ENCODE data around the gene GOLGA3.

GOLGA3 gene

DNA sequence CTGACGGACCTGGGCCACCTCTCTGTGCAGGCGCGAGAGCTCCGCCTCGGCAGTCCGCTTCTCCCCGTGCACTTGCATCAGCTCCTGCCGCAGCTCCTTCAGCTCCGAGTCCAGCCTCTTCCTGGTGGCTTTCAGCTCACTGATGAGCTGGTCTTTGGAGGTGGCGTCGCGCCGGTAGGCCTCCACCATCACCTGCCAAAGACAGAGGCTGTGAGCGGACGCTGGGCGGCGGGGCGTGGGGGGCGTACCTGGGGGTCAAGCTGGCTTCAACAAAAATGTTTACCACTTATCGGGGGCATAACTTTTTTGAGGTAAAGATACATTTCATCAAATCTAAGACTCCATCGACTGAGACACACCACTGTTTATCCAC, 39.6 kb downstream of the GOLGA3 start:
- TF ChIP-seq, protein P1, sequence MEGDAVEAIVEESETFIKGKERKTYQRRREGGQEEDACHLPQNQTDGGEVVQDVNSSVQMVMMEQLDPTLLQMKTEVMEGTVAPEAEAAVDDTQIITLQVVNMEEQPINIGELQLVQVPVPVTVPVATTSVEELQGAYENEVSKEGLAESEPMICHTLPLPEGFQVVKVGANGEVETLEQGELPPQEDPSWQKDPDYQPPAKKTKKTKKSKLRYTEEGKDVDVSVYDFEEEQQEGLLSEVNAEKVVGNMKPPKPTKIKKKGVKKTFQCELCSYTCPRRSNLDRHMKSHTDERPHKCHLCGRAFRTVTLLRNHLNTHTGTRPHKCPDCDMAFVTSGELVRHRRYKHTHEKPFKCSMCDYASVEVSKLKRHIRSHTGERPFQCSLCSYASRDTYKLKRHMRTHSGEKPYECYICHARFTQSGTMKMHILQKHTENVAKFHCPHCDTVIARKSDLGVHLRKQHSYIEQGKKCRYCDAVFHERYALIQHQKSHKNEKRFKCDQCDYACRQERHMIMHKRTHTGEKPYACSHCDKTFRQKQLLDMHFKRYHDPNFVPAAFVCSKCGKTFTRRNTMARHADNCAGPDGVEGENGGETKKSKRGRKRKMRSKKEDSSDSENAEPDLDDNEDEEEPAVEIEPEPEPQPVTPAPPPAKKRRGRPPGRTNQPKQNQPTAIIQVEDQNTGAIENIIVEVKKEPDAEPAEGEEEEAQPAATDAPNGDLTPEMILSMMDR (IDR thresholded peaks at IDR 0.05; ENCODE audit: low read depth, low read length) = no peak
- no peak for DNase-seq (ENCODE audit: extremely low read depth, low read depth)

DNA sequence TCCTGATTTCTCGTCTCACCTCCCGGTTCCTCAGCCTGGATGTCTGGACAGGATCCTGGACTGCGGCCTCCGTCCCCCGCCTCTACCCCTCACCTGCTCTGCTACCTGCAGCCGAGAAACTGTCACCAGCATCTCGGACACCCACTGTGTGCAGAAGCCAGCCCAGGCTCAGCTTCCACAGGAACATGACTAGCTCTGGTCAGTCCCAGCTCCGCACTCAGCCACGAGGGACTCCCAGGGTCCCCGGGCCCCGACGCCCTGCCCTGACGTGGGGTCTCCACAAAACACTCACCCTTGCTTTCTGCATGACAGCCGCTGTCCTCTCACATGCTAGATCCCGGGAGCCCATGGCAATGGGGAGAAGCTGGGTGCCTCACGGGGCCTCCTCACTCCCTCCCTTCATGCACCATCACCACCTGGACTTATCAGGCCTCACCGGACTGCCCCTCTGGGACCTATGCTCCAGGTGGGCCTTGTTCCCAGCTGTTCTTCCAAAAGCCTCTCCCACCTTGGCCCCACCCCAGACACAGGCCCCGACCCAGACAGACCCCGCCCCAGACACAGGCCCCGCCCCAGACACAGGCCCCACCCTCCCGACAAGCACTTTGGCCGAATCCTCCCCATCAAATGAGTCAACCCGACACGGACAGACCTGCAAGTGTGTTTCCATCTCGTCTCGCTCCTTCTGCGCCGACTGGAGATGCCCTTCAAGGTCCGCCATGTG, 40.1 kb downstream of the GOLGA3 start:
- TF ChIP-seq, protein P1 (IDR thresholded peaks at IDR 0.05; ENCODE audit: low read depth, low read length) = no peak
- no peak for DNase-seq (ENCODE audit: extremely low read depth, low read depth)

DNA sequence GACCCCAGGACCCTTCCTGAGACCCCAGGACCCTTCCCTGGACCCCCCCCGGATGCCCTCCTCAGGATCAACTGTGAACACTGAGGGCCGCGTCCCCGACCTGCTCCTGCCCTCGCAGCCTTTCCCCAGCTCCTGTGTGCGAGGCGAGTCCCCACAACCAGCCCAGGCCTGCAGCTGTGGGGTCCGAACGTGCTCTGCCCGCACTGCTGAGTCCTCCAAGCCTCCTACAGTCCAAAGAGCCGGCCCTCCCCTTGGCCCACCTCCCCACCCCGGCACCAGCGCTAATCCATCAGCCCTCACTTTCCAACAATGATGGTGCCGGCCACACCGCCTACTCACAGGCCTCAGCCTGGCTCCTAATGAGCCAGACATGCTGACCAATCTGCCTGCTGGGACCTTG, 40.8 kb downstream of the GOLGA3 start:
- DNase-seq (ENCODE audit: extremely low read depth, low read depth) = no peak
- TF ChIP-seq, protein P1 (IDR thresholded peaks at IDR 0.05; ENCODE audit: low read depth, low read length) = no peak

DNA sequence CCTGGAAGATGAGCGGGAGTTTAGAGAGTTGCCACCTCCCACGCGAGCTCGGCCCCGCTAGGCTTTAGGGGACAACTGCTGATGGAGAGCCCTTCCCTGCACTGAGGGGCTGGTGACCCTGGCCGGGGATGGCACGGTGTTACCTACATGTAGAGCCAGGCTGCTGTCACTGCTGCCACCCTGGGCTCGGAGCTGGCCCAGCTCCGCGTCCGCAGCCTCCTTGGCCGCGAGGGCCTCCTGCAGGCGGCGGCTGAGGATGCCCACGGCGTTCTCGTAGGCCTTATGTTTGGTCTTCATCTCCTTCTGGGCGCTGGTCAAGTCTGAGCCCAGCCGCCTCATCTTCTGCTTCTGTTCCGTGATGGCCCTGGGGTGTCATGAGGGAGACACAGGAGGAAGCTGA, 42.5 kb downstream of the GOLGA3 start:
- TF ChIP-seq, protein P1 (IDR thresholded peaks at IDR 0.05; ENCODE audit: low read depth, low read length) = no peak

DNA sequence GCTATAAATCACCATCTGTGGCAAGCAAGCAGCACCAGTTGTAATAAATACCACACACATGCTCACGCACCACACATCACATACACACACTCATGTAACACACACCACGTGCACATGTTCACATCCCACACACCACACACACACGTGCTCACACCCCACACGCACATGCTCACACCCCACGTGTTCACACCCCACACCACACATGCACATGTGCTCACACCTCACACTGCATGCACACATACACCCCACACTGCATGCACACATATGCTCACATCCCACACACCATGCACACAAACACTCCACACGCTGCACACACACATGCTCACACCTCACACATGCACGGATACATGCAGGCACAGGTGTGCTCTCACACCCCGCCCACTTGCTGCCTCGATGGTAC, 44.1 kb downstream of the GOLGA3 start:
- DNase-seq (ENCODE audit: extremely low read depth, low read depth) = no peak
- TF ChIP-seq, protein P1 (IDR thresholded peaks at IDR 0.05; ENCODE audit: low read depth, low read length) = no peak

More for the DNA sequence above, 42.5 kb downstream of the GOLGA3 start:
- DNase-seq (ENCODE audit: extremely low read depth, low read depth) = no peak

DNA sequence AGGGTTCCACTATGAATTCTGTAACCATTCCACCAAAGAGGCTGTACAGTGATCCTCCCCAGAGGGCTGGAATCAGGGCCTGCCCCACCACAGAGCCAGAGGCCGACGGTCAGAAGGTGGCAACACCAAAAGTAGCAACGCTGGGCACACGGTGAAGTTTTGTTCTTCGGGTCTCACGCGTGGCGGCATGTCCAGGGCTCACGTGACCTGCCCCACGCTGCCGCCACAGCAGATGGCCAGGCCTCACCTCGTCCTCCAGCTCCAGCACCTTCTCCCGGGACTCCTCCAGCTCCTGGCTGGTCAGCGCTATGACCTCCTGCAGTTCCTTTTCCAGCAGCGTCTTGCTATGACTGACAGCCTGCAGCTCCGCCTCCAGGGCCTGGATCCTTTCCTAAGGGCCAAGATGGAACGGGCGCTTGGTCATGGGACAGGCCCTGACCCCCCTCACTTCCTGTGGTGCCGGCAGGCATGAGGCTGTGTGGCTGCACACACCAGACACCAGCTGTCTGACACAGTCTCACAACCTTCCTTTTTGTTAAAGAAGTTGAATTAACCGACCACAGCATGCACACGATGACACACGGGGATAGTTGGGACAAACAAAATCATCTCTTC, 44.6 kb downstream of the GOLGA3 start:
- TF ChIP-seq, protein P1 (IDR thresholded peaks at IDR 0.05; ENCODE audit: low read depth, low read length) = no peak
- DNase-seq (ENCODE audit: extremely low read depth, low read depth) = no peak

DNA sequence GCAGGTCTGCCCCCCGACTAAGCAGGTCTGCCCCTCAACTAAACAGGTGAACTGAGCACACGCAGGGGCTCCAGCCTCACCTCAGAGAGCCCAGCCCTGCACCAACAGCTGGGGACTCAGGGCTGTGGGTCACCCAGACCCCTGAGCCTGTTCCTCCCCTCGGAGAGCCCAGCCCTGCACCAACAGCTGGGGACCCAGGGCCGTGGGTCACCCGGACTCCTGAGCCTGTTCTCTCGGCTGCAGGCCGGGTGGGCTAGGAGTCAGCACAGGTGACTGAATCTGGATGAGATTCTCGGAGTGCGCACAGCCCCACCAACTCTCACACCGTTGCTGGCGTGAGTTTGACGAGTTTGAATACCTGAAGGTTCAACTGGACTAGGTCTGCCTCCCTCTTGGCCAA, 46.7 kb downstream of the GOLGA3 start:
- no peak for DNase-seq (ENCODE audit: extremely low read depth, low read depth)
- TF ChIP-seq, protein P1 (IDR thresholded peaks at IDR 0.05; ENCODE audit: low read depth, low read length) = no peak
